Peyer's patch (tissue), 4 donors: ENCODE results near the gene EPS8L3.

ENCODE experiments used
- CTCF ChIP-seq, 6 experiments: fragments of 450-650 bp in 4 of 6; fragments of 200-600 bp in 2 of 6; sonication (generic) in 1 of 6; IDR thresholded peaks; one replicate each; pipeline ENCODE4 v1.5.1; 2017 to 2019; ENCODE audit warnings: antibody characterized with exemption in 6 of 6, mild to moderate bottlenecking in 3 of 6, moderate library complexity in 1 of 6
- POLR2A ChIP-seq, 2 donors: fragments of 450-650 bp; IDR thresholded peaks; one replicate each; pipeline ENCODE4 v1.5.1; 2017; ENCODE audit warnings: antibody characterized with exemption in 2 of 2, mild to moderate bottlenecking in 2 of 2, moderate library complexity in 2 of 2

GRCh38 chr1:109773900-109774485, 10.3 kb upstream of the EPS8L3 start:
- no peak for TF ChIP-seq CTCF (IDR thresholded peaks at IDR 0.05)
- no peak for TF ChIP-seq POLR2A (IDR thresholded peaks at IDR 0.05)
